HT-29 (cell line): ENCODE results near the gene TRMT11. TPM values are rescaled to one million over a fixed set of nuclear protein-coding genes. Genes with fewer than 3 reads are reported as not detected.
"Not testable (repeated sequence)": the region's sequence is repeated elsewhere in the genome, so short reads cannot be mapped to it uniquely, and the experiment has no call there.

Experiments
- DNase-seq: peaks from one replicate; pipeline ENCODE4 v3.0.0-alpha.2; 2015; ENCODE audit warnings: low spot score
- total RNA-seq: library from RNA; depleted of rRNA; stranded (reverse); fragments of >200 nt; shearing (Covaris generic); gene quantifications from 2 replicates; pipeline ENCODE4 v1.2.3, GENCODE V29; 2014

TRMT11 gene
- total RNA-seq, 1 experiment from 2014 or later = 13.8 TPM

DNA sequence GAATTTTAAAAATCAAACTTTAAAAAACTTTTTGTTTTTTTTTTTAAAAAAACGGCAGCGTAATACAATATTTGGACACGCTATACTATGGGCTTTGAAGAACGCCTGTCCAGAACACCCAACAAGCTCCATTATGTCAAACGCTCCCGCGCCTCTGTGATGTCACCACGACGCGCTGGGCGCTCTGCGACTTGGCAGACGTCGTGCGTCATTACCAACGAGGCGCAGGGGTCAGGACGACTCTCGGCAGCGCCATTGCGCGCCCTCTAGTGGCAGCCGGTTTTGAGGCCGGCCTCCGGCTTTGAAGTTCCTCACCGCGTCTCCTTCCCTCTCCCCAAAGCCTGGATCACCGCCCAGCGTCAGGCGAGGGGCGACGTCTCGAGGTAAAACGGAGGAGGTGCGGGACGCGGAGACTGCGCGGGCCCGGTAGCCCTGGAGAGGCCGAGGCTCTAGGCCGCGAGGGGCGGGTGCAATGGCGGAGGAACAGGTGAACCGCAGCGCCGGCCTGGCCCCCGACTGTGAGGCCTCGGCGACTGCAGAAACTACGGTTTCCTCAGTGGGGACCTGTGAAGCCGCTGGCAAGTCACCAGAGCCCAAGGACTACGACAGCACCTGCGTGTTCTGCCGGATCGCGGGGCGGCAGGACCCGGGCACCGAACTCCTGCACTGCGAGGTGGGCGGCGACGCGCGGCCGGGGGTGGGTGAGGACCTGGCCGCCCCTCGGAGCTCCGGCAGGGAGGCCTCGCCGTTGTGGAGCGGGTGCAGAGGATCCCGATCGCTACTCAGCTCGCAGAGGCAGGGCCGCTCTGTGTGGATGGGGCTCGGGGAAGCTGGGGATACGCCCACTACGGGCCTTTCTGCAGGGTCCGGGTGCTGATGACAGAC lies 29.6 kb upstream of the TRMT11 start, which contains the start of gene HINT3:
Gene HINT3, plus strand, starts transcription at position 265 of the 885 bp plus-strand sequence. Its CDS starts 208 bp downstream, at position 473.
- peak; percentile 99 for DNase-seq

DNA sequence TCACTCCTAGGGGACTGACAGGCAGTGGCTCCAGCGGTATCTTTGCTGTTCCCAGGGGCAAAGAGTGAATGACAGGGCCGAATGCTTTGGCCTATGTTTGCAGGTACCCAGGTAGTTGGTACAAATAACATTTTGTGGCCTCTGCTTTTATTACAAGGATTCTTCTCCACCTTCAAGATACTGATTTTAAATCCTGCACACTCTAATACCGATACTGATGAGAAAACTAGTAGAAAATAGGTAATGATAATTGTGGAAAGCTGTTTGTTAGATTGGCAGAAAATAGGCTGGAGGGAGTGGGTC lies 29.0 kb upstream of the TRMT11 start:
- peak; percentile 28 for DNase-seq

DNA sequence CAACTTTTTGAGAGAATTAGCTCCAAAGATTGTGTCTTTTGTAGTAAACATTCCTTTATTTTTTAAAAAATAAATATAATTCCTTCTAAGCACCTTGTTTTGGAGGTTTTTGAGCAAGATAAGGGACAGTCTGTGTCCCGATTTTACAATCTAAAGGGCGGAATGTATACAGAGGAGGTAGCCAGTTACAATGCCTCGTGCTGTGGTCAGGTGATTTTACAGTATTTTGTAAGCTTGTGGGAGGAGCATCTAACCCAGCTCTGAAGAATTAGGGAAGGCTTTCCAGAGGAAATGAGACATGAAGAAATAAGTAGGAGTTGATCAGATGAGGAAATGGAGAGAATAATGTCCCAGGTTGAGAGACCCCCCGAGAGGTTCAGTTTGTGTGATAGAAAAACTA lies 28.5 kb upstream of the TRMT11 start:
- DNase-seq = peak; percentile 57

DNA sequence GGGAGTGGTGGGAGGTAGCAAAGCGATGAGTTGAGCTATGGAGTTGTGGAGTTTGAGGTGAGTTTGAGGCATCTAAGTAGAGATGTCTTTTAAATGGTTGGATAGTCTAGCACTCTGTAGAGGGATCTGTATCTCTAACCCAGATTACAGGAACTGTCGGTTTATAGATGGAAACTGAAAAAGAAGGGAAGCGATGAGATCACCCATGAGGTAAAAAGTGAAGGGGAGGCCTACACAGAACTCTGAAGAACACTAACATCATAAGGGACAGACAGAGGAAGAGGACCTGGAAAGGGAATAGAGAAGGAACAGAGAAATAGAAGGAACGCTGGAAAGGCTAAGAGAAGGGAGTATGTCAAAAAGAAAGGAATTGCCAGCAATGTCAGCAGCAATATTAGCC lies 27.3 kb upstream of the TRMT11 start:
- DNase-seq = no peak

DNA sequence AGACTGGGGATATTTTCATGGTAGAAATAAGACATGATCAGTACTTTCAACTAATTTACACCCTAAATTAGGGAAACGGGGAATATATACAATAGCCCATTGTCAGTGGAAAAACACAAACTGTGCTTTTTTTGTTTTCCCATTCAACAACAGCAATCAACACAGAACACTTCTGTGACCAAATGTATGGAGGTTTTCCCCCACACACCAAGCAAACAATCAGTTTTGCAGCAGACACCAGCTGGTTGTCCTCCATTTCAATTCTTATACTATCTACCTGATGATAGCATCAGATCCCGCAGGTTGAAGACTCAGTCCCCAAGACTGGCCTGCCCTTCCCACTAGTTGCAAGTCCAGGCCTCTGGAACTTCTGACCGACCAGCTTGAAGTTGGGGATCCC lies 25.2 kb upstream of the TRMT11 start:
- no peak for DNase-seq

DNA sequence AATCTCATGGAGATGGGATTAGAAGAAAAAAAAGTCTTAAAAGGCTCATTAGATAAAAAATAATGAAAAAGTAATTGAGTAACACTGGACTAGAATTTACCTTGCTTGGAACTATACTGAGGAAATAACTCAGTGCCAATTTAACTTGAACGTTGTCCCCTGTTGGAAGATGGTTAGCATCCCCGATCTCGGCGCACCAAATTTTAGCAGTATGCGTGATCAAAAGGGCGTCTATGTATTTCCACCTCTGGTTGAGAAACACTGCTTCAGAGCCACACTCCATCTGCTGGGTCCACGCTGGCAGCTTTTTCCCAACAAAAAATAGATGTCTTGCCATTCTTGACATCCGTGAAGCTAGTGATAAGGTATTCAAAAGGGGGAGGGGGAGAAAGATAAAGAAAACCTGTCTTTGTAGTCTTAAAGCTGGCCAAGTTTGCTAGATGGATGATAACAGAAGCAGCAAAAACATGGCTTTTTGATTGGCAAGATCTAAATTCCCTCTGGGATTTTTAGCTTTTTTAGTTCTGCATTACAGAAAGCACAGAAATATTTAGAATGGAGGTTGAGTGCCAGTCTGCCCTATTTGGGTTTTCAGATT lies 23.3 kb upstream of the TRMT11 start:
- no peak for DNase-seq

DNA sequence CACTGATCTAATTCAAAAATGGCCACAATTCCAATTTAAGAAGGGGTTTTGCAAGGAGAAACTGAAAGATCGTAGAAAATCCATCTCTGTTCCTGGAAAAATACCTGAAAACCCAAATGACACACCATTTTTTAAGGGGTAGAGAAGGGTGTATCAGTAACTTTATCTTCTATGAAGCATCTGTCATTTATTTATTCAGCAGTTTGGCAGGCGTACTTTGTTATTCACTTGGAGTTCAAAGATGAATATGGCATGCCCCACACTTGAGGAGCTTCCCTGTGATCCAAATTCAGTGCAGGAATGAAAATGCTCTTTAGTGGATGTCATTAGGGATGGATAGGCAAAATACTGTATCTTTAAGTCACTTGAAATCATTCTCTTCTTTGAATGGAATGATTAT lies 22.5 kb upstream of the TRMT11 start:
- DNase-seq = no peak

DNA sequence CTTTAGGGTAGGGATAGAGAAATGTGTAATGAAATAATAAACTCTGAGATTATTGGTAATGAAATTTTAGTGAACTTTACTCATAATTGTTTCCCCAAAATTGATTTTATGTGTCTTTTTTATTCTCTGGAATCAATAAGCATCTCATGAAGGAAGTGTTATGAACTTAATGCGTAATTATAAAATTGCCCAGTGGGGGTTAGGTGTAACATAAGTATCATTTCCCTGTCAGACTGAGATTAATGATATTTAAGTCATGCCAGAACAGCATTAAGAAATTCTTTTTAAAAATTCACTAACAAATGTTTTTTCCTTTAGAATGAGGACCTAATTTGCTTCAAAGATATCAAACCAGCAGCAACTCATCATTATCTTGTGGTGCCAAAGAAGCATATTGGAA lies 19.8 kb upstream of the TRMT11 start:
- no peak for DNase-seq

DNA sequence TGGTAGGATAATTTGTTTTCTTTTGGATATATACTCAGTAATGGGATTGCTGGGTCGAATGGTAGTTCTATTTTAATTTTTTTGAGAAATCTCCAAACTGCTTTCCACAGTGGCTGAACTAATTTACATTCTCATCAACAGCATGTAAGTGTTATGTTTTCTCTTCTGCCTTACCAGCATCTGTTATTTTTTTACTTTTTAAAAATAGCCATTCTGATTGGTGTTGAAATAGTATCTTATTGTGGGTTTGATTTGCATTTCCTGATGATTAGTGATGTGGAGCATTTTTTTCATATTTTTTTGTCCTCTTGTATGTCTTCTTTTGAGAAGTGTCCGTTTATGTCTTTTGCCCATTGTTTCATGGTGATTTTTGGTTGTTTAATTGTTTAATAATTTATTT lies 17.8 kb upstream of the TRMT11 start:
- no peak for DNase-seq

DNA sequence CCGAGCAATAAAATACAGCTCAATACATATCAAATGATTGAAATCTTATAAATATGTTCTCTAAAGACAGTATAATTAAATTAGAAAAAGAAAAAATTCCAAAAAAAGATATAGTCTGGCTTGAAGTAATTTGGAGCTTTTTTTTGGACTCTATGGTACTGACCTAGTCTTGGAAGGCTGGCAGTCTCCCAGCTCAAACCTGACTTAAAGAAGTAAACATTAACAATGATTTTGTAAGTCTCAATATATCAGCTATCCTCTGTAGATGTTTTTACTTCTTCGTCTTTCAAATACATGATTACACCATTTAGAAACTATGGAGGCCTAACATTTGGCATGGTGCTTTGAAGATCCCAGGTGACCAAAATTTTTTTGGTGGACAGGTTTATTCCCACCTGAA lies 15.6 kb upstream of the TRMT11 start:
- no peak for DNase-seq

DNA sequence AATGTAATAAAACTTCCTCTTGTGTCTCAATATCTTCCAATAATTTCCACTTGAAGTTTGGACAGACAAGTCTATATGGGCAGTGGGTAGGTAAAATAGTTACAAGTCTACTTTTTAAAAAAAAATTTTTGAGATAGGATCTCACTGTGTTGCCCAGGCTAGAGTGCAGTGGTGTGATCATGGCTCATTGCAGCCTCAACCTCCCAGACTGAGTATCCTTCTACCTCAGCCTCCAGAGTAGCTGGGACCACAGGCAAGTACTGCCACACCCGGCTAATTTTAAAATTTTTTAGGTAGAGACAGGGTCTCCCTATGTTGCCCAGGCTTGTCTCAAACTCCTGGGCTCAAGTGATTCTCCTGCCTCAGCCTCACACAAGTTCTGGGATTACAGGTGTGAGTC lies 13.9 kb upstream of the TRMT11 start:
- not testable (repeated sequence) for DNase-seq

DNA sequence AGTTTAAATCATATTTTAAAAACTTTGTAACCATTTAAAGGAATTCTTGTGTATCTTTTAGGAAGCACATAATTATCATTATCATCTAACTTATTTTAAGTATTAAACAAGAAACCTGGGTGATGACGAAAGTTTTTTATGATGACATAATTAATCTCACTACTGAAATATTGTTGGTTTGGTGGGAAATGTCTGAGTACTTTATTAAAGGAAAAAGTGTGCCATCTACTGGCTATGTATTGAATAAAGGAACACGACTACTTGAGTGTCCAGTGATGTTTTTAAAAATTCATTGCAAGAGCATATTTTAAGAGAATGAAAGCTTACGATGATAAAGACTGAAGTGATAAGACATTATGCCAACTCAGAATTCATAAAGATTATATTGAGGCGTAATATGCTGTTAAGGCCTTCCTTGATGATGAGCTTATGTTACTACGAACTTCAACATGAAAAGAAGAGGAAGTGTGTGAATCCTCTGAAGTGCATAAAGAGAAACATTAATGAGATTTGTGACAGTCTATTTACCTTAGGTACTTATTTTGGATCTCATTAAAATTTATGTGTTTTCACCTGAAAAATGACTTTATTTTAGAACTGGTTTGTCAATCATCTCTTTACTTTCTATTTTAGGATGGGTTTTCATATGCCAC lies 12.0 kb upstream of the TRMT11 start:
- peak; percentile 62 for DNase-seq

DNA sequence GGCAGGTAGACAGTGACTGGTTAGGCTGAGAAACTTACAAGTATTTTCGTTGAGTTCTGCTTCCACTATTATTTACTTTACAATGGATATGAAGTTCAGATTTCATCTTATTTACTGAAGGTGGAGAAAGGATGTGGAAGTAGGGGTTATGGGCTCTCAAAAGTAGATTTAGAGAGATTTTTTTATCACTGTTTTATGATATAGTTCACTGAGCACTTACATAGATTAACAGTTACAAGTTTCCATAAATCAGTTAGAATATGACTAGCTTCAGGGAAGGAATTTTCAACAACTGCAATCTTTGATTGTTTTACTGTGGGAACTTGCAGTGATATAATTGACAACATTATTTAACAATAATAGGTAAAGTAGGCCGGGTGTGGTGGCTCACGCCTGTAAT lies 7.2 kb upstream of the TRMT11 start:
- no peak for DNase-seq

DNA sequence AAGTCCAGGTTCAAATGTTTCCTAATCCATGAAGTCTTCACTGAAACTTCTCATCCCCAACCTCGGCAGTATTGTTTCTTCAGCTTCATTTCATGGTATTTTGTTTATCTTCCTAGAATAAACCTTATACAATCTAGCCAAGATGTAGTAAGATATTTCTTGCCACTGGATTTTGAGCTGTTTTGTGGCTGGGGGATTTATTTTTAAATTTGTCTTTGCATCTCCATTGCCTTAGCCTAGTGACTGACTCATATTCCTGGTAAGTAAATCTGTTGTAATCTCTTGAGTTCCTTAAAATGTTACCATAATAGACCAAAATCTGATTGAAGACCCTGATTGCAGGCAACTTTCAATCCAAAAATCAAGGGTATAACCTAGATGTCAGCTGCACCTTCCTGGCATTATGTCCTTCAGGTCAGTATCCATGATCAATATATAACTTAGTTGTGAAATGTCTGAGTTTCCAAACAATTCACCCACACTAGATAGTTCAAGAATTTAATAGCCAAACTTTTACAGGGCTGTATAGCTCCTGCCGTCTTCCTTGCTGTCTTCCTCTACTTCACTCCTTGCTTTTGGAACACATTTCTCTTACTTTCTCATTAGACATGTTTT lies 4.7 kb upstream of the TRMT11 start:
- no peak for DNase-seq

DNA sequence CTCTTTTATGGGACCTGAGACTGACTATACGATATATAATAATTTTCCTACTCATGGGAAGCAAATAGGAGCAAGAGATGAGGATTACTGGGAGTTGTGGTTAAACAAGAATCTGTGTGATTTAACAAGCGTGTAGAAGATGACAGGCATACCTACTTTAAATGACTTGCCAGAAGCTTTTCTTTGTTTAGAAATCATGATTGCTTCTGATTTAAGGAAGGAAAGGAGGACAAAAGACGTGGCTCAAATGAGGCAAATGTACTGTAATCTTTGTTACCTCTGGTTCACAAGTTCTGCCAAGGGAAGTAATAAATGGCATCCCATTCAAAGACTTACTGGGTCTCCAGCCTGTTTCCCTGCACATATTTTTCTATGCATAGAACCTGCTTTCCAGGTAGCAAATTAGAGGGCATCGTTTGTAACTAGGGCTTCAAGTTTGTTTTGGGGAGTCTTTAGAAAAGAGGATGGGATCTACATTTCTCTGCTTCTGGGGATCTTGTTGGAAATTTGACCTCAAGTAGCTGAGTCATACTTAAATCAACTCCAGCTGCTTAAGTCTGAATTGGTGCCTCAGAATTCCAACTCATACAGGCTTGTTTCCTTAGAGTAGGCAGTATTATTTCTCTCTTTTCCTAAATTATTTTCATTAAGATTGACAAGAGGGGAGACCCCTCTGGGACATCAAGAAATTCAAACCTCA lies 2.9 kb upstream of the TRMT11 start:
- DNase-seq = no peak

DNA sequence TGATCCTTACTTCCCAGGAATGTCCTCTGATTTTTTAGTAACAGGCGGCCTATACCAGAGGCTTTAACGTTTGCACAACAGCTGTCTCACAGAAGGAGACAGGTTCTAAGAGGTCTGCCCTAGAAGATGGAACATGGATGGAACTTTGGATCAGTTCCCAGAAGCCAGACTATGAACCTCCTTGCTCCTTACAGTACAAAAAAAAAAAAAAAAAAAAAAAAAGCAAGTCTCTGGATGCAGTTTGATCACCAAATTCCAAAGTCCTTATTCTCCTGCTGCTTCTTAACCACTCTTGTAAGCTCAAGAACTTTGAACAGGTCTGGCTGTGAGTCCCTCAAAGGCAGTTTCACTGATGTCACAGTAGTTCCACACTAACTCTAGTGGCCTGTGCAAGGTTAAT lies 2.0 kb upstream of the TRMT11 start:
- DNase-seq = no peak

DNA sequence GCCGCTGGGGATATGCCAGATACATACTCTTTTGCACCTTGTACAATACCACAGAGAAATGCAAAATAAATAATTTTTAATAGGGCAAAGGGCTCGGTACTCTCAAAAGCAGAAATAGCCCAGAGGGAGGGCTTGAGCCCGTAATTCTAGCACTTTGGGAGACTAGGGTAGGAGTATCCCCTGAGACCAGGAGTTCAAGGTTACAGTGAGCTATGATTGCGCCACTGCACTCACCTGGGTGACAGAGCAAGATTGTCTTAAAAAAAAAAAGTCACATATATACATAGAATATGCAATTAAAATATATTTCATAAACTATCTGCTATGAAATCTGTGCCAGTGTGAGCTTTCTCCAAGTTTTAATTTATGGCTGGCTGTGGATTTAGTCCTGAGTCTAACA lies 818 bp upstream of the TRMT11 start:
- DNase-seq = no peak

DNA sequence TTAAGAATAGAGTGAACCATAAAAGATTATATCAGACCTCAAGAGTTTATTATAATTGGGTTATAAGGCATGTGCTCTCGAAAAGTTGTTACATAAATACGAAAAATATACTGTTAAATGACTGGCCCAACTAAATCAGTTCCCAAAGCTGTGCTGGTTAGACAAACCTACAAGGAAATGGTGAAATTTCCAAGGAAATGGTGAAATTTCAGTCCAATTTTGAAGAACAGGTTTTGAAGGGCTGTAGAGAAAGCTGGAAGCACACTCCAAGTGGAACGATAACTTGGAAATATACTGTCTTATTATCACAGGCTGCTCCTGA lies 400 bp upstream of the TRMT11 start:
- no peak for DNase-seq

DNA sequence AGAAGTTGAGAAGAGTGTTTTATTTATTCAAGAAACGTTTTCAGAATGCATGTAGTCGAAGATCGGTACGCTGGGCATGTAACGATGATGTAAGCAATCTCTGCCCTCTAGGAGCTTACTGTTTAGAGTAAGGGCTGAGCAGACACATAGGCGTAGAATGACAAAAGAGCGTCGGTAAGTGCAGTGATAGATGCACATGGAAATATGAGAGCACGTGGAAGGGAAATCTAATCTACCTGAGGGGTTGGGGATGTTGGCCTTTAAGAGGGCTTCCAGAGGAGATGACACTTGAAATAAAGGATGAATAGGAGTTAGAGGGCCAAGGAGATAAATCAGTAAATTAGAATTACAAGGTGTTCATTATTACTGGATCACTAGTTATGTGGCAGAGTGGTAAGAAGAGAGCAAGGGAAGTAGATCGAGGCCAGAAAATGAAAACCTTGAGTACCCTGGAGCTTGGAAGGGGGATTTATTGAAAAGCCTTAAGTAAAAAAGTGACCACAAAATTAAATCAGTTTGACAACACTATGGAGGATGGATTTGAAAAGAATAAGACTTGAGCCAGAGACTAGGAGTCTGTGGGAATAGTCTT lies 782 bp downstream of the TRMT11 start:
- DNase-seq = peak; percentile 19

DNA sequence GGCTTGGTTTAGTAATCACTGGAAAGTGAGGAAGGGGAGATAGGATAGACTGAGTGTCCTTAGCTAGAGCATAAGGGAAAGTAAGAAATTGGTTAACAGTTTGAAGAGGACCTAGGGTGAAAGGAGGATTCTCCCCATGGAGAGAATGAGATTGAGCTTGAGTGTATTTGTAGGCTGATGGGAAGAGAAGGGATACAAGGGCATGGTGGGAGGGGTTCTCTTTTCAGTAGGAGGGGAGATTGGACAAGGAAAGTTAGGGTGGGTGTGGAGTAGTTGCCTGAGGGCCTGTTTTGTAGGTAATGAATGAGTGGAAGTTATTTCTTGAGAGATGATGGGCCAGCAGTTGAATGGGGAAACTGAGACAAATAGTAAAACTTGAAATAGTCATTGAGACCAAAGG lies 1.9 kb downstream of the TRMT11 start:
- no peak for DNase-seq

DNA sequence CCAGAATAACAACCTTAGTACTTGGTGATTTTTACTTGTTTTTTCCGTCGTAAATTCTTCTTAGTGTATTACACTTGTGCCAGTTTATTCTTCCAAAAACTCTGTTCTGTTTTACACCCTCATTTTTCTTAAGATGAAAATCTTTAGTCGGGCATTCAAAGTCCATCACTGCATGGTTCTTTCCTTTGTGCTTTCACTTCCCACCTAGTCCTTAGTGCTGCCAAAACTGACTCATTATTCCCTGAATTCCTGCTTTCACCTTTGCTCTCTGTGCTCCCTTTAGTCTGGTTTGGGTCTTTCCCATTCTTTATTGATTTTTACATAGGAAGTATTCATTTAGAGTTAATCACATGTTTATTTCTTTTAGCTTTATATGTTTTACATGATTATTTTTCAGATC lies 3.3 kb downstream of the TRMT11 start:
- DNase-seq = no peak

DNA sequence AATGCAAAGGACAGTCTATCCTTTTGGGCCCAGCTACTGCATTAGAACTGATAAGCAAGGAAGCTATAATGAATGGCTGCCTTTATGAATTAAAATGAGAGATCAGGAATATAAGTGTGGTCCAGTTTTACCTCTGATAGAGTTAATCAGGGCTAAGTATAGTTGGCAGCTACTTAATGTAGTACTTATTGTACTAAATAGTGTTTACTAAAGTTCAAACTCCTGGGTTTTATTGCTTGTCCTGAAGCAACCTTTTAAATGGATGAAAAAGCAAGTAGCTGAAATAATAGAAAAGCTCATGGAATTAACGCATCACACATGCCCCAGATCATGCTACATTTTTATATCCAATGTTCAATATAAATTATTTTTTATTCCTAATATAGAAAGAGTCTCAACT lies 5.3 kb downstream of the TRMT11 start:
- DNase-seq = no peak
